Measurements from ENCODE around the gene TMEM86A. TPM values are rescaled to one million over a fixed set of nuclear protein-coding genes. Genes with fewer than 3 reads are reported as not detected.

The TMEM86A gene
- total RNA-seq, 1 donor from 2014 or later = not detected

GRCh38 chr11:18692941-18693760, 5.4 kb upstream of the TMEM86A start:
- H3K4me1 ChIP-seq = no peaks in the 10 kb centered on the region
- no peaks in the 10 kb centered on the region for H3K79me2 ChIP-seq (ENCODE audit: low read depth)
- no peak overlapping the region for H3K4me3 ChIP-seq
- H4K20me1 ChIP-seq (ENCODE audit: low read depth) = peaks cover 6% of the 10 kb centered on the region
- H3F3A ChIP-seq (ENCODE audit: low read depth) = no peaks in the 10 kb centered on the region
- H3K36me3 ChIP-seq = no peaks in the 10 kb centered on the region
- H3K4me2 ChIP-seq = no peak overlapping the region
- Mint-ChIP-seq H3K4me1 (peaks cover 2% of the 10 kb centered on the region), H3K27ac (no peak overlapping the region), H3K9me3 (no peaks in the 10 kb centered on the region), H3K27me3 (ENCODE audit: insufficient read depth, low read depth) (peaks cover 15% of the 10 kb centered on the region), H3K4me3 (no peak overlapping the region), H3K36me3 (no peaks in the 10 kb centered on the region)
- DNase-seq (ENCODE audit: low spot score) = no peak
- no peaks in the 10 kb centered on the region for H3K9me3 ChIP-seq (ENCODE audit: low read depth)
- no peak overlapping the region for H2AFZ ChIP-seq (replicated peaks)
- TF ChIP-seq, protein P1, sequence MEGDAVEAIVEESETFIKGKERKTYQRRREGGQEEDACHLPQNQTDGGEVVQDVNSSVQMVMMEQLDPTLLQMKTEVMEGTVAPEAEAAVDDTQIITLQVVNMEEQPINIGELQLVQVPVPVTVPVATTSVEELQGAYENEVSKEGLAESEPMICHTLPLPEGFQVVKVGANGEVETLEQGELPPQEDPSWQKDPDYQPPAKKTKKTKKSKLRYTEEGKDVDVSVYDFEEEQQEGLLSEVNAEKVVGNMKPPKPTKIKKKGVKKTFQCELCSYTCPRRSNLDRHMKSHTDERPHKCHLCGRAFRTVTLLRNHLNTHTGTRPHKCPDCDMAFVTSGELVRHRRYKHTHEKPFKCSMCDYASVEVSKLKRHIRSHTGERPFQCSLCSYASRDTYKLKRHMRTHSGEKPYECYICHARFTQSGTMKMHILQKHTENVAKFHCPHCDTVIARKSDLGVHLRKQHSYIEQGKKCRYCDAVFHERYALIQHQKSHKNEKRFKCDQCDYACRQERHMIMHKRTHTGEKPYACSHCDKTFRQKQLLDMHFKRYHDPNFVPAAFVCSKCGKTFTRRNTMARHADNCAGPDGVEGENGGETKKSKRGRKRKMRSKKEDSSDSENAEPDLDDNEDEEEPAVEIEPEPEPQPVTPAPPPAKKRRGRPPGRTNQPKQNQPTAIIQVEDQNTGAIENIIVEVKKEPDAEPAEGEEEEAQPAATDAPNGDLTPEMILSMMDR (IDR thresholded peaks at IDR 0.05) = no peak
- no peak for TF ChIP-seq EZH2phosphoT487 (IDR thresholded peaks at IDR 0.05)
- no peak overlapping the region for H3K9ac ChIP-seq
- H3K27me3 ChIP-seq = peaks cover 31% of the 10 kb centered on the region
- no peak overlapping the region for H3K27ac ChIP-seq

DNA sequence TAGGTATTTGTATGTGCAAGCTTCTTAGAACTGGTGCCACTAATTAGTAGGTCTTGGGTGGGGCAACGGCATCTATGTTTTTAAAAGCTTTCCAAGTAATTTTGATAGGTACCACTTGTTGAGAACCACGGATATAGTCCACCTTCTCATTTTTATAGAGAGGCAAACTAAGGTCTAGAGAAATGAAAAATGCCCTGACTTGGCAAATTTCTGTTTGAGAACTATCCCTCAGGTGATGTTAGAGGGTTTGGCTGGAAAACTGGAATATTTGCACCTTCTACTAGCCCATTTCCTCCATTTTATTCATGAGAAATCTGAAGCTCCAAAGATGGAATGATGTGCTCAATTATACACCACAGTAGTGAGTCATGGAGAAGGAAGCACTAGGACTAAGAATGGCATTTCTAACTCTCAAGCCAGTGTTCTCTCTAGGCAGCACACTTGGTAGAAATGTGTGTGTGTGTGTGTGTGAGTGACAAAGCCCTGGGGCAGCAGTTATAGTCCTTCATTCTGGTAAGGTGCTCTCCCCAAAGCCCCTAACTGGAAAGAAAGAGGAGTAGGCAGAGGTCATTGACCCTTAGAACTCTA, 1.8 kb upstream of the TMEM86A start:
- no peak overlapping the region for H3K9ac ChIP-seq
- H3F3A ChIP-seq (ENCODE audit: low read depth) = no peaks in the 10 kb centered on the region
- H3K9me3 ChIP-seq (ENCODE audit: low read depth) = no peaks in the 10 kb centered on the region
- peaks cover 4% of the 10 kb centered on the region for H3K4me1 ChIP-seq
- H3K4me2 ChIP-seq = no peak overlapping the region
- H2AFZ ChIP-seq (replicated peaks) = no peak overlapping the region
- TF ChIP-seq EZH2phosphoT487 (IDR thresholded peaks at IDR 0.05) = no peak
- no peak for DNase-seq (ENCODE audit: low spot score)
- H3K27ac ChIP-seq = no peak overlapping the region
- Mint-ChIP-seq H3K36me3 (no peaks in the 10 kb centered on the region), H3K27me3 (ENCODE audit: insufficient read depth, low read depth) (peaks cover 25% of the 10 kb centered on the region), H3K4me1 (peaks cover 14% of the 10 kb centered on the region), H3K27ac (no peak overlapping the region), H3K4me3 (no peak overlapping the region), H3K9me3 (no peaks in the 10 kb centered on the region)
- peaks cover 59% of the 10 kb centered on the region for H3K27me3 ChIP-seq
- H3K36me3 ChIP-seq = no peaks in the 10 kb centered on the region
- peaks cover 8% of the 10 kb centered on the region for H4K20me1 ChIP-seq (ENCODE audit: low read depth)
- H3K79me2 ChIP-seq (ENCODE audit: low read depth) = no peaks in the 10 kb centered on the region
- no peak overlapping the region for H3K4me3 ChIP-seq

DNA sequence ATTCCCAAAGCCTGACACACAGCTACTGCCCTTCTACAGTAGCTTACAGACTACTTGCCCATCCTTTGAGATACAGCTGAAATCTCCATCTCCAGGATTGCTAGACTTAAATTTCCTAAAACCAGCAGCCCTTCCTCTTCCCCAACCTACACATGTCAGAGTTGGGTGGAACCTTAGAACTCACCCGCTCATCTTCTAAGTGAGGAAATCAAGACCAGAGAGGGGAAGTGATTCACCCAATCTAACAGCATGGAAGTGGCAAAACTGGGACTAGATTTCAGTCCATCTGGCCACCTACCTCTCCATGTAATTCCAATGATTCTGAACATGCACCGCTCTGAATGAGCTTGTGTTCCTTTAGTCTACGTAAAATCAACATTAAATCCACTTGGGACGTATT, 1.0 kb upstream of the TMEM86A start:
- Histone ChIP-seq H3K36me3 (no peaks in the 10 kb centered on the region), H3K27ac (no peak overlapping the region), H3K4me2 (no peak overlapping the region), H3K9ac (no peak overlapping the region), H2AFZ (replicated peaks) (no peak overlapping the region), H3K27me3 (peaks cover 63% of the 10 kb centered on the region), H3K4me1 (peaks cover 4% of the 10 kb centered on the region), H3K79me2 (ENCODE audit: low read depth) (no peaks in the 10 kb centered on the region), H3F3A (ENCODE audit: low read depth) (no peaks in the 10 kb centered on the region), H4K20me1 (ENCODE audit: low read depth) (peaks cover 8% of the 10 kb centered on the region), H3K4me3 (no peak overlapping the region), H3K9me3 (ENCODE audit: low read depth) (no peaks in the 10 kb centered on the region)
- H3K4me1 Mint-ChIP-seq = peaks cover 14% of the 10 kb centered on the region
- H3K9me3 Mint-ChIP-seq = no peaks in the 10 kb centered on the region
- H3K36me3 Mint-ChIP-seq = no peaks in the 10 kb centered on the region
- H3K4me3 Mint-ChIP-seq = peak overlapping the region; percentile 76
- peaks cover 25% of the 10 kb centered on the region for H3K27me3 Mint-ChIP-seq (ENCODE audit: insufficient read depth, low read depth)
- H3K27ac Mint-ChIP-seq = no peak overlapping the region
- DNase-seq (ENCODE audit: low spot score) = no peak
- TF ChIP-seq, protein P1 (IDR thresholded peaks at IDR 0.05) = no peak
- TF ChIP-seq EZH2 (IDR thresholded peaks at IDR 0.05) (no peak), EZH2phosphoT487 (IDR thresholded peaks at IDR 0.05) (no peak)

DNA sequence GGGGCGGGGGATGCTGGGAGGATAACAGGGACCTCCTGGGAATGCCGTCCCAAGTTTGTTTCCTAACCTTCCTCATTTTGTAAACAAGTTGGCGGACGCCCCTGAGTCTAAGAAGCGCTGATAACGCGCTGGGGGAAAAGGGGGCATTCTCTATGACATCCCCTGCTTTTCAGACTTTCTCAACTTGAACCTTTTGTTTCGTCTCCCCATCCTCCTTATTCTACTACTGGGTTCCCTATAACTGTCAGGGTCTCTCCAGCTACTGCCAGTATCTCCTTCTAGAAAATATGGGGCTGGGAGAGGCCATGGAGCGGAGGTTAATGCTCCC, 654 bp downstream of the TMEM86A start:
- Histone ChIP-seq H4K20me1 (ENCODE audit: low read depth) (peaks cover 8% of the 10 kb centered on the region), H3K4me3 (peak overlapping the region; percentile 80), H3K27me3 (peaks cover 64% of the 10 kb centered on the region), H3K36me3 (no peaks in the 10 kb centered on the region), H3K4me1 (peaks cover 4% of the 10 kb centered on the region), H2AFZ (replicated peaks) (peak overlapping the region; percentile 81), H3K9ac (no peak overlapping the region), H3K4me2 (peak overlapping the region; percentile 81), H3K27ac (no peak overlapping the region), H3K9me3 (ENCODE audit: low read depth) (no peaks in the 10 kb centered on the region), H3F3A (ENCODE audit: low read depth) (no peaks in the 10 kb centered on the region), H3K79me2 (ENCODE audit: low read depth) (no peaks in the 10 kb centered on the region)
- Mint-ChIP-seq H3K4me1 (peaks cover 19% of the 10 kb centered on the region), H3K4me3 (peak overlapping the region; percentile 86), H3K27ac (no peak overlapping the region), H3K27me3 (ENCODE audit: insufficient read depth, low read depth) (peaks cover 24% of the 10 kb centered on the region), H3K9me3 (no peaks in the 10 kb centered on the region), H3K36me3 (no peaks in the 10 kb centered on the region)
- TF ChIP-seq EZH2 (IDR thresholded peaks at IDR 0.05) = no peak
- no peak for TF ChIP-seq EZH2phosphoT487 (IDR thresholded peaks at IDR 0.05)
- TF ChIP-seq, protein P1 (IDR thresholded peaks at IDR 0.05) = no peak
- DNase-seq (ENCODE audit: low spot score) = no peak
